ENCODE measurements around the gene PNPLA5.

DNA sequence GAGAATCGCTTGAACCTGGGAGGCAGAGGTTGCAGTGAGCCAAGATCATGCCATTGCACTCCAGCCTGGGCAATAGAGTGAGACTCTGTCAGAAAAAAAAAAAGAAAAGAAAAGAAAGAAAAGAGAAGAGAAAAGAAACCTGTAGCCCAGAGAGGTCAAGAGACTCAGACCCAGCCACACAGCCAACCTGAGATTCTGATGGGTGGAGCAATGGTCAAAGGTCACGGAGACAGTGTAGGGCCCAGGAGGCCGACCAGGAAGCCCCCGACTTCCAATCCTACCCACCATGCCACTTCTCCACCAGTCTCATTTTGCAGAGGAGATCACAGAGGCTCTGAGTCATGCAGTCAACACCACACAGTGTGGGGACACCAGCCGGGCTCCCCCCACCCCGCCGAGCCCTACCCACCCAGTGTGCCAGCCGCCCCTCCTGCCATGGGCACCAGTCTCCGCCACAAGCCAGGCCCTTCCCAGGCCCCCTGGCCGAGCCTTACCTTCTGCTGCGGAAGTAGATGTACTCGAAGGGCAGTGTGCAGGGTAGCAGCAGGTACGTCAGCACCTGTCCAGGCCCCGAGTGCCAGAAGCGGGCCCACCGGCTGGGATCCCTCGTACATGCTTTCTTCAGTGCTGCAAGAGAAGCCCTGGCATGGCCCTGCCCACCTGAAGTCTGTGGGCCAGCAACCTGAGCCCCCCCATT is 7.9 kb downstream of the PNPLA5 start:
- TF ChIP-seq, protein P1, sequence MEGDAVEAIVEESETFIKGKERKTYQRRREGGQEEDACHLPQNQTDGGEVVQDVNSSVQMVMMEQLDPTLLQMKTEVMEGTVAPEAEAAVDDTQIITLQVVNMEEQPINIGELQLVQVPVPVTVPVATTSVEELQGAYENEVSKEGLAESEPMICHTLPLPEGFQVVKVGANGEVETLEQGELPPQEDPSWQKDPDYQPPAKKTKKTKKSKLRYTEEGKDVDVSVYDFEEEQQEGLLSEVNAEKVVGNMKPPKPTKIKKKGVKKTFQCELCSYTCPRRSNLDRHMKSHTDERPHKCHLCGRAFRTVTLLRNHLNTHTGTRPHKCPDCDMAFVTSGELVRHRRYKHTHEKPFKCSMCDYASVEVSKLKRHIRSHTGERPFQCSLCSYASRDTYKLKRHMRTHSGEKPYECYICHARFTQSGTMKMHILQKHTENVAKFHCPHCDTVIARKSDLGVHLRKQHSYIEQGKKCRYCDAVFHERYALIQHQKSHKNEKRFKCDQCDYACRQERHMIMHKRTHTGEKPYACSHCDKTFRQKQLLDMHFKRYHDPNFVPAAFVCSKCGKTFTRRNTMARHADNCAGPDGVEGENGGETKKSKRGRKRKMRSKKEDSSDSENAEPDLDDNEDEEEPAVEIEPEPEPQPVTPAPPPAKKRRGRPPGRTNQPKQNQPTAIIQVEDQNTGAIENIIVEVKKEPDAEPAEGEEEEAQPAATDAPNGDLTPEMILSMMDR (IDR thresholded peaks at IDR 0.05): no peak
- TF ChIP-seq POLR2A (IDR thresholded peaks at IDR 0.05; ENCODE audit: low read length): no peak
- TF ChIP-seq EP300 (IDR thresholded peaks at IDR 0.05): no peak
- no peak for TF ChIP-seq MYC (IDR thresholded peaks at IDR 0.05; ENCODE audit: borderline replicate concordance, low read length)
- TF ChIP-seq, protein P2, sequence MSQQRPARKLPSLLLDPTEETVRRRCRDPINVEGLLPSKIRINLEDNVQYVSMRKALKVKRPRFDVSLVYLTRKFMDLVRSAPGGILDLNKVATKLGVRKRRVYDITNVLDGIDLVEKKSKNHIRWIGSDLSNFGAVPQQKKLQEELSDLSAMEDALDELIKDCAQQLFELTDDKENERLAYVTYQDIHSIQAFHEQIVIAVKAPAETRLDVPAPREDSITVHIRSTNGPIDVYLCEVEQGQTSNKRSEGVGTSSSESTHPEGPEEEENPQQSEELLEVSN (IDR thresholded peaks at IDR 0.05; ENCODE audit: borderline replicate concordance, low read depth): no peak
- no peak for TF ChIP-seq RNF2 (IDR thresholded peaks at IDR 0.05; ENCODE audit: borderline replicate concordance, low read depth)
- no peak for TF ChIP-seq FOSB (CRISPR knock-in tag; IDR thresholded peaks at IDR 0.05)
- no peak for TF ChIP-seq ZC3H11A (IDR thresholded peaks at IDR 0.05)
- TF ChIP-seq TP53 (CRISPR knock-in tag; IDR thresholded peaks at IDR 0.05): no peak
- no peak for TF ChIP-seq NFE2L2 (conservative IDR thresholded peaks at IDR 0.05; ENCODE audit: low read length)
- TF ChIP-seq FOSL2 (IDR thresholded peaks at IDR 0.05): no peak
- no peak for TF ChIP-seq FOSL2 (CRISPR knock-in tag; IDR thresholded peaks at IDR 0.05)
- TF ChIP-seq MAFK (IDR thresholded peaks at IDR 0.05; ENCODE audit: partially characterized antibody): no peak
- TF ChIP-seq JUN (IDR thresholded peaks at IDR 0.05): no peak

All from A549 (cell line).